ENCODE measurements around the gene DCC. TPM values are rescaled to one million over a fixed set of nuclear protein-coding genes. Genes with fewer than 3 reads are reported as not detected.

The DCC gene
- total RNA-seq, 4 donors from 2014 or later, result 0.94 TPM; not detected in 3

DNA sequence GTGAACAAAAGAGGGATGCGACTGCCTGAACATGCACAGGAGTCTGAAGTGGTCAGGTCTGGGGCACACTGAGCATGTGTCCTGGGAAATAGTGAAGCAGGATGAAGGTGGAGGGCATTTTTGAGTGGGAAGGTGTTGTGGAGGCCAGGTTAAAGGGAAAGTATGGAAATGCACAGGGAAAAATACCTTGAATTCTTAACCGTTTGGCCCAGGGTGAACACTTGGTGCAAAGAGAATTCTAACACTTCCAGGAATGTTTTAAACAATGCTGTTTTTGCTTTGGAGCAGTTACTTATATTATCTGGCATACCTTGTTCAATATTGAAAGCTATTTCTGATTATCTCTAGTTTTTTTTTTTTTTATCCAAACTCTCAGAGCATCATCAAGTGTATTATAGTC is 623.5 kb downstream of the DCC start:
- Histone ChIP-seq H3K27ac (no peak overlapping the region), H3K4me3 (replicated peaks in 1 of 3) (no peak overlapping the region), H3K36me3 (no peaks in the 10 kb centered on the region), H3K9me3 (no peaks in the 10 kb centered on the region), H3K27me3 (no peaks in the 10 kb centered on the region), H3K4me1 (no peaks in the 10 kb centered on the region)
- 65 to 69% methylated on average over 2 of the region's 2 CpGs for WGBS, 2 donors
- no peak for DNase-seq
- TF ChIP-seq, protein P1, sequence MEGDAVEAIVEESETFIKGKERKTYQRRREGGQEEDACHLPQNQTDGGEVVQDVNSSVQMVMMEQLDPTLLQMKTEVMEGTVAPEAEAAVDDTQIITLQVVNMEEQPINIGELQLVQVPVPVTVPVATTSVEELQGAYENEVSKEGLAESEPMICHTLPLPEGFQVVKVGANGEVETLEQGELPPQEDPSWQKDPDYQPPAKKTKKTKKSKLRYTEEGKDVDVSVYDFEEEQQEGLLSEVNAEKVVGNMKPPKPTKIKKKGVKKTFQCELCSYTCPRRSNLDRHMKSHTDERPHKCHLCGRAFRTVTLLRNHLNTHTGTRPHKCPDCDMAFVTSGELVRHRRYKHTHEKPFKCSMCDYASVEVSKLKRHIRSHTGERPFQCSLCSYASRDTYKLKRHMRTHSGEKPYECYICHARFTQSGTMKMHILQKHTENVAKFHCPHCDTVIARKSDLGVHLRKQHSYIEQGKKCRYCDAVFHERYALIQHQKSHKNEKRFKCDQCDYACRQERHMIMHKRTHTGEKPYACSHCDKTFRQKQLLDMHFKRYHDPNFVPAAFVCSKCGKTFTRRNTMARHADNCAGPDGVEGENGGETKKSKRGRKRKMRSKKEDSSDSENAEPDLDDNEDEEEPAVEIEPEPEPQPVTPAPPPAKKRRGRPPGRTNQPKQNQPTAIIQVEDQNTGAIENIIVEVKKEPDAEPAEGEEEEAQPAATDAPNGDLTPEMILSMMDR (IDR thresholded peaks at IDR 0.05), result no peak
- no peak for TF ChIP-seq POLR2A (IDR thresholded peaks at IDR 0.05)
- intact Hi-C loops (cut with DNase I), result no loop called here

DNA sequence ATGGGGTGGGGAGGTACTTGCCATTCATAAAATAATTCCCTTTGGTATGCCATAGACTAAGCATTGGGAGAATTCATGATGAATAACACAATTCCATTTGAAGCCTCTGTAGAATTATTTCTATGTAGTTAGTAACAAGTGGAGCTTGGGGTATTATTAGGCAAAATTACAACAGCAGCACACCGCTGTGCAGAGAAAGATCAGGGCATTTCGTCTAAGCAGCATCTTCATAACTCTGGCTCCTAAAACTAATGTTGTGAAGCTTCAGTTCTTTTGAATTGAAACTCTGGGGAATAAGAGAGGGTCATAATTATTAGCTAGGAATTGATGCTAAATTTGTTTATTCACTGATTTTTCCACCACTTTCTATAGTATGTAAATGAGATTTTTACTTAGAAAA is 630.7 kb downstream of the DCC start:
- H3K36me3 ChIP-seq, result no peaks in the 10 kb centered on the region
- no peak for TF ChIP-seq POLR2A (IDR thresholded peaks at IDR 0.05)
- TF ChIP-seq, protein P1 (IDR thresholded peaks at IDR 0.05), result no peak
- 87 to 88% methylated on average over 2 of the region's 2 CpGs for WGBS, 2 donors
- H3K9me3 ChIP-seq, result no peaks in the 10 kb centered on the region
- intact Hi-C loops (cut with DNase I), result no loop called here
- no peak for DNase-seq
- H3K4me3 ChIP-seq (replicated peaks in 1 of 3), result no peak overlapping the region
- no peaks in the 10 kb centered on the region for H3K27me3 ChIP-seq
- no peaks in the 10 kb centered on the region for H3K4me1 ChIP-seq
- no peak overlapping the region for H3K27ac ChIP-seq

DNA sequence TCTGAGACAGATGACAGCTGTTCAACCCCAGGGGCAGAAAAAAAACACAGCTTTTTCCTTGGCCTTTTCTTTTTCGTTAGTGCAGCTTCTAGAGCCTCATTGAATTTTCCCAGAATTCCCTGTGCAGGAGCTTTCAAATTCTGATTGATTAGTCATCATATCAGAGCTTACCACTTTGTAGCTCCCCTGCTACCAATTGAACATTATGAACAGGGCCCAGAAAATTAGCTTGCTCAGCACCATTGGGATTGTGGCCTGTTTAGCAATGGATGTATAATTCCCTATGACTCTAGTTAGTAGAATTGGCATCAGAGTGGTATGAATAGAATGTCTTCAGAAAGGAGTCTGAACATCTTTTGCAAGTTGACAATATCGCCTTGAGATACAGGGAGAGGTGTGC is 631.1 kb downstream of the DCC start:
- Histone ChIP-seq H3K36me3 (no peaks in the 10 kb centered on the region), H3K27me3 (no peaks in the 10 kb centered on the region), H3K4me3 (replicated peaks in 1 of 3) (no peak overlapping the region), H3K27ac (no peak overlapping the region), H3K9me3 (no peaks in the 10 kb centered on the region), H3K4me1 (no peaks in the 10 kb centered on the region)
- intact Hi-C loops (cut with DNase I), result no loop called here
- TF ChIP-seq POLR2A (IDR thresholded peaks at IDR 0.05), result no peak
- TF ChIP-seq, protein P1 (IDR thresholded peaks at IDR 0.05), result no peak
- WGBS, 2 donors, result 82 to 86% methylated on average over 2 of the region's 2 CpGs
- DNase-seq, result no peak

DNA sequence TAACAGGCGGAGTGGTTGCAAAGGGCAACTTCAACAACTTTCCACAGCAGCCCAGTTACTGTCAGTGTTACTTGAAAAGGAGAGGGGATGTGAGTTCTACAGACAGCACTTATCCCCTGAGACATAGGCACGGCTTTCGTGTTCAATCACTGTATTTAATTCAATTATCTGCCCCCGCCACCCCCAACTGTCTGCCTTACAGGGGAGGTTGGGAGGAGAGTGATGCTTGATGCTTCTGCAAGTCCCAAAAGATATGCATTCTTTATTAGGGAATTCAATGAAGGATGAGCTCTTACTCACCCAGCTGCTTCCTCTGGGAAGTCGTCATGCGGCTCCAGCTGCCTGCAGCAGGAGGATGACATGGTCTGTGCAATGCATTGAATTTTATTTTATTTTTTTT is 639.9 kb downstream of the DCC start:
- Histone ChIP-seq H3K4me1 (no peaks in the 10 kb centered on the region), H3K36me3 (no peaks in the 10 kb centered on the region), H3K4me3 (replicated peaks in 1 of 3) (no peak overlapping the region), H3K9me3 (no peaks in the 10 kb centered on the region), H3K27ac (no peak overlapping the region), H3K27me3 (no peaks in the 10 kb centered on the region)
- no peak for DNase-seq
- intact Hi-C loops (cut with DNase I), result no loop called here
- no peak for TF ChIP-seq POLR2A (IDR thresholded peaks at IDR 0.05)
- TF ChIP-seq, protein P1 (IDR thresholded peaks at IDR 0.05), result no peak
- 60 to 66% methylated on average over 6 of the region's 6 CpGs for WGBS, 2 donors

DNA sequence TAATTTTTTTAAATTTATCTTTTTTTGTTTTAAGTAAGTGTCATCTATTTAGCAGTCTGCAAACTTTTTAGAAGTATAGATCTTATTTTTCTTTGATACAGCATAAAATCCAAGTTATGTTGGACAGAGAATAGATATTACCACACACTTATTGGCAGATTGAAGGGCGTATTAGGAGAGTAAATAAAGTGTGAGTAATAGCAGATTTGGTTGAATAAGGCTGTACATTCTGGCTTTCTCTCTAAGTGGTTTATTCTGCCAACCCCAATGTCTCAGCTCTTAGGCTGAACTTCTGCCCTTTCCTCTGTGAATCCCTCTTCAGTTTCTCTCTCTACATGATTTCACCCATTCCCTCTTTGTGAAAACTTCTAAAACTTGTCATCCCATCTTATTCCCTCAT is 651.2 kb downstream of the DCC start:
- intact Hi-C loops (cut with DNase I), result no loop called here
- DNase-seq, result no peak
- no peak overlapping the region for H3K27ac ChIP-seq

More for the DNA sequence above, 651.2 kb downstream of the DCC start:
- TF ChIP-seq, protein P1 (IDR thresholded peaks at IDR 0.05), result no peak
- no peak for TF ChIP-seq POLR2A (IDR thresholded peaks at IDR 0.05)
- 78 to 82% methylated on average over 1 of the region's 1 CpG for WGBS, 2 donors
- no peaks in the 10 kb centered on the region for H3K4me1 ChIP-seq
- H3K27me3 ChIP-seq, result no peaks in the 10 kb centered on the region
- no peak overlapping the region for H3K4me3 ChIP-seq (replicated peaks in 1 of 3)
- H3K36me3 ChIP-seq, result no peaks in the 10 kb centered on the region
- no peaks in the 10 kb centered on the region for H3K9me3 ChIP-seq

Measured in thyroid gland (tissue), 4 donors.